GM23338 (cell line): ENCODE results near the gene PDS5A. TPM values are rescaled to one million over a fixed set of nuclear protein-coding genes. Genes with fewer than 3 reads are reported as not detected.
"Not testable (repeated sequence)": the region's sequence is repeated elsewhere in the genome, so short reads cannot be mapped to it uniquely, and the experiment has no call there.

Experiments used
- ATAC-seq: fragments of 200-7000 bp; cut with Tn5 transposase; 3 replicates; pipeline ENCODE4 v1.9.1; 2020
- DNase-seq: peaks from one replicate; pipeline ENCODE4 v3.0.0-alpha.2; 2015; ENCODE audit warnings: low spot score
- H2AFZ ChIP-seq: fragments of 200-600 bp; sonication (generic); 2 replicates; pipeline ENCODE4 v1.8.0; 2016; ENCODE audit warnings: antibody characterized with exemption, mild to moderate bottlenecking, moderate library complexity
- H3F3A ChIP-seq: fragments of 200-600 bp; sonication (generic); replicated peaks from 2 replicates; pipeline ENCODE4 v1.8.0; 2017; ENCODE audit warnings: antibody characterized with exemption, mixed run types, low read depth
- H3K27ac ChIP-seq: fragments of 200-600 bp; sonication (generic); 2 replicates; pipeline ENCODE4 v1.6.1; 2016; ENCODE audit warnings: low read depth
- H3K27me3 ChIP-seq: fragments of 200-600 bp; sonication (generic); 2 replicates; pipeline ENCODE4 v1.8.0; 2016; ENCODE audit warnings: mild to moderate bottlenecking, mixed run types, moderate library complexity; ENCODE audit not compliant: insufficient read depth
- H3K36me3 ChIP-seq: fragments of 200-600 bp; sonication (generic); 2 replicates; pipeline ENCODE4 v1.8.0; 2016; ENCODE audit warnings: mild to moderate bottlenecking; ENCODE audit not compliant: insufficient read depth
- H3K4me1 ChIP-seq: fragments of 200-600 bp; sonication (generic); 2 replicates; pipeline ENCODE4 v1.8.0; 2016; ENCODE audit warnings: mild to moderate bottlenecking, moderate library complexity; ENCODE audit not compliant: insufficient read depth
- H3K4me2 ChIP-seq: fragments of 200-600 bp; sonication (generic); 2 replicates; pipeline ENCODE4 v1.7.1; 2017; ENCODE audit warnings: mixed run types
- H3K4me3 ChIP-seq: fragments of 200-600 bp; sonication (generic); 2 replicates; pipeline ENCODE4 v1.6.1; 2016; ENCODE audit warnings: mixed run types
- H3K79me2 ChIP-seq: fragments of 200-600 bp; sonication (generic); replicated peaks from 2 replicates; pipeline ENCODE4 v1.8.0; 2017; ENCODE audit warnings: mild to moderate bottlenecking; ENCODE audit not compliant: insufficient read depth
- H3K9me2 ChIP-seq: fragments of 200-600 bp; sonication (generic); 2 replicates; pipeline ENCODE4 v1.8.0; 2017; ENCODE audit not compliant: insufficient read depth
- H4K20me1 ChIP-seq: fragments of 200-600 bp; sonication (generic); replicated peaks from 2 replicates; pipeline ENCODE4 v1.8.0; 2017; ENCODE audit warnings: mild to moderate bottlenecking; ENCODE audit not compliant: insufficient read depth
- H3K27ac Mint-ChIP-seq: 2 replicates; pipeline ENCODE4 v1.8.0; 2020; ENCODE audit warnings: inconsistent platforms, mild to moderate bottlenecking, moderate library complexity, mixed read lengths
- H3K27me3 Mint-ChIP-seq: 3 replicates; pipeline ENCODE4 v1.8.0; 2022; ENCODE audit warnings: low read depth, mild to moderate bottlenecking, moderate library complexity, mixed read lengths, inconsistent platforms; ENCODE audit not compliant: insufficient read depth, poor library complexity
- H3K36me3 Mint-ChIP-seq: 3 replicates; pipeline ENCODE4 v1.8.0; 2021; ENCODE audit warnings: low read depth, mild to moderate bottlenecking, inconsistent platforms, moderate library complexity, mixed read lengths
- H3K4me1 Mint-ChIP-seq: 3 replicates; pipeline ENCODE4 v1.8.0; 2020; ENCODE audit warnings: mild to moderate bottlenecking, inconsistent platforms, mixed read lengths
- H3K4me3 Mint-ChIP-seq: 3 replicates; pipeline ENCODE4 v1.8.0; 2021; ENCODE audit warnings: moderate library complexity, mild to moderate bottlenecking, inconsistent platforms, mixed read lengths
- H3K9me3 Mint-ChIP-seq: 3 replicates; pipeline ENCODE4 v1.8.0; 2020; ENCODE audit warnings: moderate library complexity, mild to moderate bottlenecking, inconsistent platforms, mixed read lengths
- CREB1 ChIP-seq: fragments of 250-450 bp; sonication (Bioruptor Pico); IDR thresholded peaks from 2 replicates; pipeline ENCODE4 v1.5.0; 2020; ENCODE audit warnings: low read depth, mild to moderate bottlenecking, moderate library complexity
- EZH2 ChIP-seq: fragments of 200-600 bp; sonication (generic); IDR thresholded peaks from one replicate; pipeline ENCODE4 v1.8.0; 2017; ENCODE audit warnings: antibody characterized with exemption, mild to moderate bottlenecking, low read depth; ENCODE audit not compliant: unreplicated experiment
- JUNB ChIP-seq: IDR thresholded peaks from one replicate; pipeline ENCODE4 v1.6.1; 2016; ENCODE audit warnings: antibody characterized with exemption; ENCODE audit not compliant: unreplicated experiment
- NANOG ChIP-seq: IDR thresholded peaks from 2 replicates; pipeline ENCODE4 v1.6.1; 2016; ENCODE audit warnings: antibody characterized with exemption, borderline replicate concordance
- ZNF114 ChIP-seq: fragments of 250-450 bp; sonication (Bioruptor Pico); IDR thresholded peaks from 2 replicates; pipeline ENCODE4 v1.5.0; 2020; ENCODE audit warnings: mild to moderate bottlenecking, moderate library complexity
- ZNF331 ChIP-seq: fragments of 250-450 bp; sonication (Bioruptor Pico); IDR thresholded peaks from 2 replicates; pipeline ENCODE4 v1.5.0; 2020; ENCODE audit warnings: low read depth, mild to moderate bottlenecking, moderate library complexity
- polyA plus RNA-seq: library from polyadenylated mRNA; unstranded; fragments of >200 nt; fragmentation: Nextera tagmentation; extraction: Ambion mirVana; gene quantifications from 2 replicates; pipeline ENCODE4 v1.2.1, GENCODE V29; 2016
- total RNA-seq: library from RNA; depleted of rRNA; stranded (reverse); fragments of >200 nt; shearing (Covaris generic); gene quantifications from 2 replicates; pipeline ENCODE4 v1.2.3, GENCODE V29; 2014
- TF ChIP-seq, protein P1 (sequence below): fragments of 250-450 bp; sonication (Bioruptor Pico); IDR thresholded peaks from 2 replicates; pipeline ENCODE4 v1.5.0; 2020; ENCODE audit warnings: mild to moderate bottlenecking, moderate library complexity
- TF ChIP-seq, protein P2 (sequence below): IDR thresholded peaks from one replicate; pipeline ENCODE4 v1.6.1; 2018; ENCODE audit warnings: antibody characterized with exemption; ENCODE audit not compliant: unreplicated experiment

The PDS5A gene
- total and polyA plus RNA-seq, 2 experiments from 2014 or later, result 22.1 to 91.9 TPM

DNA sequence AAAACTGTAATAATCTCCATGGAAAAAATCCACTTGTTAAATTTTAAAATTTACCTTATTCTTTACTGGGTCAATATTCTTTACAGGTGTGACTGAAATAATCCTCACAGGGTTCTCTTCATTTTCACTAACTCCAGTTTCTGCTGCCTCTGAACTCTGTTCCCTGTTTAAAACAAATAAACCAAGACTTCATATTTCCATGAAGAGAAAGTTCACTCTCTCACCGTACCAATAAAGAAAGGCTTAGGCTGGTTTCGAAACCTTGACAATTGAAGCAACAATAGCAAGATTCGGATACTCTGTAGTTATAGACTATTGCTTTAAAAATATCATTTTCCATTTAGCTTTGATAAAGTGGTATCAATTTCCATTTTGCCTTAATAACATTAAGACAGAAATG lies 135.8 kb downstream of the PDS5A start (continued):
- TF ChIP-seq, protein P1, sequence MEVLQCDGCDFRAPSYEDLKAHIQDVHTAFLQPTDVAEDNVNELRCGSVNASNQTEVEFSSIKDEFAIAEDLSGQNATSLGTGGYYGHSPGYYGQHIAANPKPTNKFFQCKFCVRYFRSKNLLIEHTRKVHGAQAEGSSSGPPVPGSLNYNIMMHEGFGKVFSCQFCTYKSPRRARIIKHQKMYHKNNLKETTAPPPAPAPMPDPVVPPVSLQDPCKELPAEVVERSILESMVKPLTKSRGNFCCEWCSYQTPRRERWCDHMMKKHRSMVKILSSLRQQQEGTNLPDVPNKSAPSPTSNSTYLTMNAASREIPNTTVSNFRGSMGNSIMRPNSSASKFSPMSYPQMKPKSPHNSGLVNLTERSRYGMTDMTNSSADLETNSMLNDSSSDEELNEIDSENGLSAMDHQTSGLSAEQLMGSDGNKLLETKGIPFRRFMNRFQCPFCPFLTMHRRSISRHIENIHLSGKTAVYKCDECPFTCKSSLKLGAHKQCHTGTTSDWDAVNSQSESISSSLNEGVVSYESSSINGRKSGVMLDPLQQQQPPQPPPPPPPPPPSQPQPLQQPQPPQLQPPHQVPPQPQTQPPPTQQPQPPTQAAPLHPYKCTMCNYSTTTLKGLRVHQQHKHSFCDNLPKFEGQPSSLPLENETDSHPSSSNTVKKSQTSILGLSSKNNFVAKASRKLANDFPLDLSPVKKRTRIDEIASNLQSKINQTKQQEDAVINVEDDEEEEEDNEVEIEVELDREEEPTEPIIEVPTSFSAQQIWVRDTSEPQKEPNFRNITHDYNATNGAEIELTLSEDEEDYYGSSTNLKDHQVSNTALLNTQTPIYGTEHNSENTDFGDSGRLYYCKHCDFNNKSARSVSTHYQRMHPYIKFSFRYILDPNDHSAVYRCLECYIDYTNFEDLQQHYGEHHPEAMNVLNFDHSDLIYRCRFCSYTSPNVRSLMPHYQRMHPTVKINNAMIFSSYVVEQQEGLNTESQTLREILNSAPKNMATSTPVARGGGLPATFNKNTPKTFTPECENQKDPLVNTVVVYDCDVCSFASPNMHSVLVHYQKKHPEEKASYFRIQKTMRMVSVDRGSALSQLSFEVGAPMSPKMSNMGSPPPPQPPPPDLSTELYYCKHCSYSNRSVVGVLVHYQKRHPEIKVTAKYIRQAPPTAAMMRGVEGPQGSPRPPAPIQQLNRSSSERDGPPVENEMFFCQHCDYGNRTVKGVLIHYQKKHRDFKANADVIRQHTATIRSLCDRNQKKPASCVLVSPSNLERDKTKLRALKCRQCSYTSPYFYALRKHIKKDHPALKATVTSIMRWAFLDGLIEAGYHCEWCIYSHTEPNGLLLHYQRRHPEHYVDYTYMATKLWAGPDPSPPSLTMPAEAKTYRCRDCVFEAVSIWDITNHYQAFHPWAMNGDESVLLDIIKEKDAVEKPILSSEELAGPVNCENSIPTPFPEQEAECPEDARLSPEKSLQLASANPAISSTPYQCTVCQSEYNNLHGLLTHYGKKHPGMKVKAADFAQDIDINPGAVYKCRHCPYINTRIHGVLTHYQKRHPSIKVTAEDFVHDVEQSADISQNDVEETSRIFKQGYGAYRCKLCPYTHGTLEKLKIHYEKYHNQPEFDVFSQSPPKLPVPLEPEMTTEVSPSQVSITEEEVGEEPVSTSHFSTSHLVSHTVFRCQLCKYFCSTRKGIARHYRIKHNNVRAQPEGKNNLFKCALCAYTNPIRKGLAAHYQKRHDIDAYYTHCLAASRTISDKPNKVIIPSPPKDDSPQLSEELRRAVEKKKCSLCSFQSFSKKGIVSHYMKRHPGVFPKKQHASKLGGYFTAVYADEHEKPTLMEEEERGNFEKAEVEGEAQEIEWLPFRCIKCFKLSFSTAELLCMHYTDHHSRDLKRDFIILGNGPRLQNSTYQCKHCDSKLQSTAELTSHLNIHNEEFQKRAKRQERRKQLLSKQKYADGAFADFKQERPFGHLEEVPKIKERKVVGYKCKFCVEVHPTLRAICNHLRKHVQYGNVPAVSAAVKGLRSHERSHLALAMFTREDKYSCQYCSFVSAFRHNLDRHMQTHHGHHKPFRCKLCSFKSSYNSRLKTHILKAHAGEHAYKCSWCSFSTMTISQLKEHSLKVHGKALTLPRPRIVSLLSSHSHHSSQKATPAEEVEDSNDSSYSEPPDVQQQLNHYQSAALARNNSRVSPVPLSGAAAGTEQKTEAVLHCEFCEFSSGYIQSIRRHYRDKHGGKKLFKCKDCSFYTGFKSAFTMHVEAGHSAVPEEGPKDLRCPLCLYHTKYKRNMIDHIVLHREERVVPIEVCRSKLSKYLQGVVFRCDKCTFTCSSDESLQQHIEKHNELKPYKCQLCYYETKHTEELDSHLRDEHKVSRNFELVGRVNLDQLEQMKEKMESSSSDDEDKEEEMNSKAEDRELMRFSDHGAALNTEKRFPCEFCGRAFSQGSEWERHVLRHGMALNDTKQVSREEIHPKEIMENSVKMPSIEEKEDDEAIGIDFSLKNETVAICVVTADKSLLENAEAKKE (CRISPR knock-in tag), result no peak
- TF ChIP-seq NANOG, result no peak
- no peak for TF ChIP-seq JUNB
- TF ChIP-seq ZNF114, result no peak
- TF ChIP-seq ZNF331 (CRISPR knock-in tag), result no peak
- TF ChIP-seq EZH2, result no peak
- TF ChIP-seq, protein P2, sequence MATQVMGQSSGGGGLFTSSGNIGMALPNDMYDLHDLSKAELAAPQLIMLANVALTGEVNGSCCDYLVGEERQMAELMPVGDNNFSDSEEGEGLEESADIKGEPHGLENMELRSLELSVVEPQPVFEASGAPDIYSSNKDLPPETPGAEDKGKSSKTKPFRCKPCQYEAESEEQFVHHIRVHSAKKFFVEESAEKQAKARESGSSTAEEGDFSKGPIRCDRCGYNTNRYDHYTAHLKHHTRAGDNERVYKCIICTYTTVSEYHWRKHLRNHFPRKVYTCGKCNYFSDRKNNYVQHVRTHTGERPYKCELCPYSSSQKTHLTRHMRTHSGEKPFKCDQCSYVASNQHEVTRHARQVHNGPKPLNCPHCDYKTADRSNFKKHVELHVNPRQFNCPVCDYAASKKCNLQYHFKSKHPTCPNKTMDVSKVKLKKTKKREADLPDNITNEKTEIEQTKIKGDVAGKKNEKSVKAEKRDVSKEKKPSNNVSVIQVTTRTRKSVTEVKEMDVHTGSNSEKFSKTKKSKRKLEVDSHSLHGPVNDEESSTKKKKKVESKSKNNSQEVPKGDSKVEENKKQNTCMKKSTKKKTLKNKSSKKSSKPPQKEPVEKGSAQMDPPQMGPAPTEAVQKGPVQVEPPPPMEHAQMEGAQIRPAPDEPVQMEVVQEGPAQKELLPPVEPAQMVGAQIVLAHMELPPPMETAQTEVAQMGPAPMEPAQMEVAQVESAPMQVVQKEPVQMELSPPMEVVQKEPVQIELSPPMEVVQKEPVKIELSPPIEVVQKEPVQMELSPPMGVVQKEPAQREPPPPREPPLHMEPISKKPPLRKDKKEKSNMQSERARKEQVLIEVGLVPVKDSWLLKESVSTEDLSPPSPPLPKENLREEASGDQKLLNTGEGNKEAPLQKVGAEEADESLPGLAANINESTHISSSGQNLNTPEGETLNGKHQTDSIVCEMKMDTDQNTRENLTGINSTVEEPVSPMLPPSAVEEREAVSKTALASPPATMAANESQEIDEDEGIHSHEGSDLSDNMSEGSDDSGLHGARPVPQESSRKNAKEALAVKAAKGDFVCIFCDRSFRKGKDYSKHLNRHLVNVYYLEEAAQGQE, result no peak
- no peak for TF ChIP-seq CREB1 (CRISPR knock-in tag)

DNA sequence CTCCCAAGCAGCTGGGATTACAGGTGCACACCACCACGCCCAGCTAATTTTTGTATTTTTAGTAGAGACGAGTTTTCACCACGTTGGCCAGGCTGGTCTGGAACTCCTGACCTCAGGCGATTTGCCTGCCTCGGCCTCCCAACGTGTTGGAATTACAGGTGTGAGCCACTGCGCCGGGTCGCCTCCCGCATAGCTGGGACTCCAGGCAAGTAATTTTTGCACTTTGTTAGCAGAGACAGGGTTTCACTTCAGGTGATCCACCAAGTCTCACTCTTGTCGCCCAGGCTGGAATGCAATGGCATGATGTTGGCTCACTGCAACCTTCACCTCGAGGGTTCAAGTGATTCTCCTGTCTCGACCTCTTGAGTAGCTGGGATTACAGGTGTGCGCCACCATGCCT lies 137.2 kb downstream of the PDS5A start:
- not testable (repeated sequence) for H3K27me3 Mint-ChIP-seq, H3K27ac Mint-ChIP-seq, H2AFZ ChIP-seq, H3K4me3 ChIP-seq, H3K4me1 ChIP-seq, H3K79me2 ChIP-seq, H3K27me3 ChIP-seq, H3K4me2 ChIP-seq, ATAC-seq, H3F3A ChIP-seq, DNase-seq, H3K4me1 Mint-ChIP-seq, H3K27ac ChIP-seq, H3K9me3 Mint-ChIP-seq, H3K9me2 ChIP-seq, H4K20me1 ChIP-seq, H3K4me3 Mint-ChIP-seq
- H3K36me3 Mint-ChIP-seq, result peaks cover 76% of the 10 kb centered on the region
- H3K36me3 ChIP-seq, result peaks cover 15% of the 10 kb centered on the region
